NB4 (cell line): ENCODE results near the gene NDST1.

Experiments
- DNase-seq: peaks from one replicate; pipeline ENCODE4 v3.0.0; 2010; ENCODE audit warnings: low read depth
- H3K4me3 ChIP-seq: one replicate; pipeline ENCODE4 v1.5.1; 2011; ENCODE audit warnings: mild to moderate bottlenecking, low read depth, low read length, moderate library complexity
- MYC ChIP-seq: IDR thresholded peaks from 2 replicates; pipeline ENCODE4 v1.6.1; 2011; ENCODE audit warnings: low read depth, low read length
- POLR2A ChIP-seq: IDR thresholded peaks from 2 replicates; pipeline ENCODE4 v1.6.1; 2011; ENCODE audit warnings: mild to moderate bottlenecking; ENCODE audit not compliant: insufficient read length; ENCODE audit errors: extremely low read depth
- TF ChIP-seq, protein P1 (sequence below): IDR thresholded peaks from one replicate; pipeline ENCODE4 v1.5.1; 2012; ENCODE audit warnings: low read depth, low read length
- TF ChIP-seq, protein P2 (sequence below): IDR thresholded peaks from 2 replicates; pipeline ENCODE4 v1.6.1; 2011; ENCODE audit warnings: low read depth, low read length

NDST1 gene

DNA sequence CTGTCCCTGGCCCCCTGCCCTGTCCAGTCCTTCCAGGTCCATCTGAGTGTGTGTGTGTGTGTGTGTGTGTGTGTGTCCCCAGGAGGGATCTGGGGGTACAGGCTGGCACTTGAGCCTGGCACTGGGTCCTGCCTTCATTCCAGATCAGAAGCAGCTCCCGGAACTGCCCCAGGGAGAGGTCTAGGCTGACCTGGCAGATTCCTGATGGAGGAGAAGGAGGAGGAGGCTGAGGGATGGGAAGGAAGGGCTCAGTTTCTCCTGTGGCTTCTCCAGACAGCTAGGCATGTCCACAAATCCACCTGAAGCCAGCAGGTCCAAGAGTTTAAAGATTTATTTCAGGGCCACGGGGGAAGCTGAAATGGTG is 328 bp downstream of the NDST1 start:
- TF ChIP-seq POLR2A (no peak), MYC (no peak)
- TF ChIP-seq, protein P1, sequence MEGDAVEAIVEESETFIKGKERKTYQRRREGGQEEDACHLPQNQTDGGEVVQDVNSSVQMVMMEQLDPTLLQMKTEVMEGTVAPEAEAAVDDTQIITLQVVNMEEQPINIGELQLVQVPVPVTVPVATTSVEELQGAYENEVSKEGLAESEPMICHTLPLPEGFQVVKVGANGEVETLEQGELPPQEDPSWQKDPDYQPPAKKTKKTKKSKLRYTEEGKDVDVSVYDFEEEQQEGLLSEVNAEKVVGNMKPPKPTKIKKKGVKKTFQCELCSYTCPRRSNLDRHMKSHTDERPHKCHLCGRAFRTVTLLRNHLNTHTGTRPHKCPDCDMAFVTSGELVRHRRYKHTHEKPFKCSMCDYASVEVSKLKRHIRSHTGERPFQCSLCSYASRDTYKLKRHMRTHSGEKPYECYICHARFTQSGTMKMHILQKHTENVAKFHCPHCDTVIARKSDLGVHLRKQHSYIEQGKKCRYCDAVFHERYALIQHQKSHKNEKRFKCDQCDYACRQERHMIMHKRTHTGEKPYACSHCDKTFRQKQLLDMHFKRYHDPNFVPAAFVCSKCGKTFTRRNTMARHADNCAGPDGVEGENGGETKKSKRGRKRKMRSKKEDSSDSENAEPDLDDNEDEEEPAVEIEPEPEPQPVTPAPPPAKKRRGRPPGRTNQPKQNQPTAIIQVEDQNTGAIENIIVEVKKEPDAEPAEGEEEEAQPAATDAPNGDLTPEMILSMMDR = no peak
- TF ChIP-seq, protein P2, sequence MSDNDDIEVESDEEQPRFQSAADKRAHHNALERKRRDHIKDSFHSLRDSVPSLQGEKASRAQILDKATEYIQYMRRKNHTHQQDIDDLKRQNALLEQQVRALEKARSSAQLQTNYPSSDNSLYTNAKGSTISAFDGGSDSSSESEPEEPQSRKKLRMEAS = no peak
- H3K4me3 ChIP-seq = no peak overlapping the region
- DNase-seq = no peak

DNA sequence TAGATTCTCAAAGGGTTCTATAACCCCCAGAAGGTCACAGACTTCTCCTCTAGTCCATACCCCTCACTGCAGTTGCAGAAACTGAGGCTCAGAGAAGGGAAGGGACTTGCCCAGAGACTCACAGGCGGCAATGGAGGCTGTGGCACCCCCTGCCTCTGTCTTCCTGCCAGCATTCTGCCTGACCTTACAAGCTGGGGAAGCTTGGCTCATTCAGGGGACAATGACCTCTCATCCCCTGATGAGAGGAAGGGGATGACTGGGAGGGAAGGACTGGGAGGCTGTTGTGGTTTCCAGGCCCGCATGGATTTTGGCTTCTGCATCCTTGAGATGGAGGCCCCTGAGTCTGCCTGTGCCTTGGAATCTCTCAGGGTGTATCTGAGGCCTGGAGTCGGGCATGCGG is 897 bp downstream of the NDST1 start:
- H3K4me3 ChIP-seq = no peak overlapping the region
- TF ChIP-seq, protein P1 = no peak
- TF ChIP-seq POLR2A = no peak
- TF ChIP-seq, protein P2 = no peak
- no peak for DNase-seq

DNA sequence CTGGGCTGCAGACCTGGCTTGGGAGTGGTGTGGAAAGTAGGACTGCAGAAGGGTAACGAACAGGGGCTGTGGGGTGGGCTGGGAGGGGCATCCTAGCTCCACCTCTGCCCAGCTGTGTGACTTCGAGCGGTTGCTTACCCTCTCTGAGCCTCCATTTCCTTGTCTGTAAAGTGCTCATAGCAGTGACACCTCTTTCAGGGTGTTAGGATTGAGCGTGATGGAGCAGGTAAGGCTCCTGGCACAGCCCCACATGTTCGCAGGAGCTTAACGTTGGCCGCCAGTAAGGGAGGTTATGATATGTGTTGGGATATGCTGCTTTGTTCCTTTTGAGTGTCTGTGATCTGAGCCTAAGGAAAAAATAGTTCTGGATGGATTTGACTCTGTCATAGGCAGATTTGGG is 2.1 kb downstream of the NDST1 start:
- TF ChIP-seq, protein P1 = no peak
- TF ChIP-seq MYC = no peak
- no peak for TF ChIP-seq POLR2A
- TF ChIP-seq, protein P2 = no peak
- no peak overlapping the region for H3K4me3 ChIP-seq
- no peak for DNase-seq

DNA sequence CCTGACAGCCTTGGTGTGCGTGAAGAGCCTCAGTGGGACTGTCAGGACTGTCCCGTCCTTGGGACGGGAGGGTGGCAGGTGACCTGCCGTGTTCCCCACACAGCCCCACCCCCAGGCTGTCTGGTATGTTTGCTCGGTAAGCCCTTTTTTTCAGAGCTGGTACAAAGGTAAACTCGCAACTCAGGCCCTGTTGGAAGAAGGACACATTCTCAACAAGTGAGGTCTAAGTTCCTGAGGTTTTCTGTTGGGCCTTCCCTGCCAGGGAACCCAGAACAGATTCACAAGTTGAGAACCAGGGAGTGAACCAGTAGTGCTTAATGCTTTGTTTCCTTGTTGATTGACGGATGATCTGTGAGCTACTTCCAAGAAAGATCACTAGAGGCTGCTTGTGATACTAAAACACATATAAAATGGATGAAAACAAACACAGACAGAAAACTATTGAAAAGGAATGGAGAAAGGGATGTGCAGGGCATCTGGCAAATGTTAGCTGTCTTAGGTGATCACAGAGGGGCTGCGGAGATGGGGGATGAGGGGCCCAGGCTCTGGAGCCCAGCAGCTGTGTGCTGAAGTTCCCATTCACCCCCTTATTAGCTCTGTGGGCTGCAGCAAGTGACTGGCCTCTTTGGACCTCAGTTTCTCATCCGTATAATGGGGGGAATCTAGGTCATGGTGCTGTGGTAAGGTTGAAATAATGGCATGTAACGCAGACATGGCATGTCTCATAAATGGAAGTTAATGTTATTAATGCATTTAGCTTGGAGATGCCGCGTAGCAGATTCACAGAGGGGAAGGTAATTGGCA is 2.7 kb downstream of the NDST1 start:
- TF ChIP-seq, protein P1 = no peak
- TF ChIP-seq POLR2A (no peak), MYC (no peak)
- TF ChIP-seq, protein P2 = no peak
- H3K4me3 ChIP-seq = no peak overlapping the region

DNA sequence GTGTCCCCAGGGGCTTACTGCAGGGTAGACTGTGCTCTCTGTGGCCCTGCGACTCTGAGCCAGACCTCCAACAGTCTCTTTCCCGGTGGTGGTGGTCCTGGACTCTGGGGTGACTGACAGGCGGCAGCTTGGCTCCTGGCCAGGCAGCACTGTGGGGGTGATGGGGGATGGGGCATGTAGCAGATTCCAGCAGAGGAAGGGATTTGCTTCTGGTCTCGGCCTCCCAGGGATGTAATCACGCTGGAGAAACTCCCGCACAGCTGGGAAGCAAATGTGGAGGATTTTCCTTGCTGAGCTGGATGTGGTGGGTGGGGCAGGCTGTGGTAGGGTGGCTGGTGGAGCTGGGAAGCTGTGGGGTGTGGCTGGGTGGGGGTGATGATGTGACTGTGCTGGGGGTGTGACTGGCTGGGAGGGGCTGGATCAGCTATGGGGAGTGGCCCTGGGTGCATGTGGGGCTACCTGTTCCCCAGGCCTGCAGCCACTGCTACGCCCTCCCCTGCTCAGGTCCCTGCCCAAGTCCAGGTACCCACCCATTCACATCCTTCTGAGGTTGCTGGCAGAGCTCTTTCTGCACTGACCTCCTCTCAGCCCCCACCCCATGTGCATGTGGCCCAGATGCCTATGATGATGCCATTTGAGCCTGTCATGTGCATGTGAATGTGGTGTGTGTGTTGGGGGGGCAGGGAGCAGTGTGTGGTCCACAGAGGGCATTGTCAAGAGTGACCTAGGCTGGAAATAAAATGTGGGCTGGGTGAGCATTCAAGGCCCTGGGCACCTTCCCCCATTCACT is 3.8 kb downstream of the NDST1 start:
- TF ChIP-seq, protein P1 = no peak
- TF ChIP-seq MYC = no peak
- TF ChIP-seq POLR2A = no peak
- TF ChIP-seq, protein P2 = no peak
- no peak for DNase-seq
- no peak overlapping the region for H3K4me3 ChIP-seq

More for the DNA sequence above, 2.7 kb downstream of the NDST1 start:
- DNase-seq = no peak
